Measurements from ENCODE around the gene BLOC1S5. TPM values are rescaled to one million over a fixed set of nuclear protein-coding genes. Genes with fewer than 3 reads are reported as not detected.

Gene BLOC1S5
- total RNA-seq: 10 to 100 TPM in 1 of 2 donors, 1 to 10 TPM in 1; 8.6 to 20.5 TPM
- 1 to 10 TPM; 3.5 to 4.6 TPM for polyA plus RNA-seq
- long read RNA-seq, donor 1, transcript BLOC1S5-202 (5 exons, 2,684 nt): major isoform, 8 of 10 reads
- long read RNA-seq, donor 1, partial matches to known transcripts: 0 of 10 reads
- long read RNA-seq, donor 1, other reads (novel, unspliced or antisense): 0 of 10 reads
- long read RNA-seq, donor 2, partial matches to known transcripts: 0 of 2 reads
- long read RNA-seq, donor 2, other reads (novel, unspliced or antisense): 0 of 2 reads
- long read RNA-seq, donor 3, transcript BLOC1S5-202 (5 exons, 2,684 nt): major isoform, 5 of 5 reads
- long read RNA-seq, donor 3, partial matches to known transcripts: 0 of 5 reads
- long read RNA-seq, donor 3, other reads (novel, unspliced or antisense): 0 of 5 reads
- long read RNA-seq, donor 4, transcript BLOC1S5-202 (5 exons, 2,684 nt): major isoform, 7 of 7 reads
- long read RNA-seq, donor 4, partial matches to known transcripts: 0 of 7 reads
- long read RNA-seq, donor 4, other reads (novel, unspliced or antisense): 0 of 7 reads
- long read RNA-seq, donor 5, transcript BLOC1S5-202 (5 exons, 2,684 nt): major isoform, 10 of 10 reads
- long read RNA-seq, donor 5, partial matches to known transcripts: 0 of 10 reads
- long read RNA-seq, donor 5, other reads (novel, unspliced or antisense): 0 of 10 reads

GRCh38 chr6:8063761-8064637 is at the start of gene BLOC1S5:
Gene BLOC1S5 (minus strand): TSS chr6:8064389. CDS start chr6:8064376, 13 bp downstream.
- DNase-seq: peak; percentile 99
- Histone ChIP-seq H3K27ac (ENCODE audit: low read depth in 1 of 2, low read length in 1 of 2) (peak within 1 kb of the TSS; percentile 86 to 87), H3K4me1 (ENCODE audit: control insufficient read depth in 5 of 5, insufficient read depth in 5 of 5, low read length in 5 of 5) (peaks cover 0 to 9% (median 0%) of the 10 kb centered on the region in 5 donors), H3K36me3 (ENCODE audit: control insufficient read depth in 4 of 4, insufficient read depth in 4 of 4, low read length in 4 of 4) (peaks cover 0 to 6% (median 3%) of the 10 kb centered on the region in 4 donors), H3K4me3 (peak within 1 kb of the TSS; percentile 95), H3K27me3 (ENCODE audit: control insufficient read depth in 3 of 3, insufficient read depth in 3 of 3, low read length in 2 of 3) (no peaks in the 10 kb centered on the region), H3K9ac (ENCODE audit: insufficient read depth in 1 of 2, low read length in 2 of 2) (peak within 1 kb of the TSS; percentile 75 to 82), H3K9me3 (ENCODE audit: control insufficient read depth in 4 of 4, insufficient read depth in 3 of 4, low read length in 3 of 4) (no peaks in the 10 kb centered on the region)
- no peak for TF ChIP-seq CTCF (IDR thresholded peaks at IDR 0.05; ENCODE audit: control extremely low read depth, extremely low read depth)
- peak; percentile 96 for ATAC-seq (ENCODE audit: insufficient read depth, low FRiP score)
- 0 to 1% methylated on average over 57 to 64 of the region's 64 CpGs for WGBS, 2 donors

- 67 to 78% methylated on average over 4 of the region's 4 CpGs for WGBS, 2 donors
Measured at GRCh38 chr6:8113131-8113654, 49.0 kb upstream of the BLOC1S5 start.

GRCh38 chr6:8110725-8111124 is 46.5 kb upstream of the BLOC1S5 start:
- no peaks in the 10 kb centered on the region for H3K27me3 ChIP-seq (ENCODE audit: control insufficient read depth in 3 of 3, insufficient read depth in 3 of 3, low read length in 2 of 3)
- H3K9me3 ChIP-seq (ENCODE audit: control insufficient read depth in 4 of 4, insufficient read depth in 3 of 4, low read length in 3 of 4): peaks cover 0 to 2% (median 0%) of the 10 kb centered on the region in 4 donors
- no peaks in the 10 kb centered on the region for H3K36me3 ChIP-seq (ENCODE audit: control insufficient read depth in 4 of 4, insufficient read depth in 4 of 4, low read length in 4 of 4)
- no peak for TF ChIP-seq CTCF (IDR thresholded peaks at IDR 0.05; ENCODE audit: control extremely low read depth, extremely low read depth)
- no peak overlapping the region for H3K9ac ChIP-seq (ENCODE audit: insufficient read depth in 1 of 2, low read length in 2 of 2)
- no peaks in the 10 kb centered on the region for H3K4me1 ChIP-seq (ENCODE audit: control insufficient read depth in 5 of 5, insufficient read depth in 5 of 5, low read length in 5 of 5)
- ATAC-seq (ENCODE audit: insufficient read depth, low FRiP score) (no peak), DNase-seq (no peak)
- H3K4me3 ChIP-seq: no peak overlapping the region
- no peak overlapping the region for H3K27ac ChIP-seq (ENCODE audit: low read depth in 1 of 2, low read length in 1 of 2)
- 67 to 100% methylated on average over 1 of the region's 1 CpG for WGBS, 2 donors

More at GRCh38 chr6:8113131-8113654, 49.0 kb upstream of the BLOC1S5 start:
- Histone ChIP-seq H3K36me3 (ENCODE audit: control insufficient read depth in 4 of 4, insufficient read depth in 4 of 4, low read length in 4 of 4) (no peaks in the 10 kb centered on the region), H3K4me1 (ENCODE audit: control insufficient read depth in 5 of 5, insufficient read depth in 5 of 5, low read length in 5 of 5) (no peaks in the 10 kb centered on the region), H3K9me3 (ENCODE audit: control insufficient read depth in 4 of 4, insufficient read depth in 3 of 4, low read length in 3 of 4) (peaks cover 0 to 3% (median 0%) of the 10 kb centered on the region in 4 donors), H3K27ac (ENCODE audit: low read depth in 1 of 2, low read length in 1 of 2) (no peak overlapping the region), H3K9ac (ENCODE audit: insufficient read depth in 1 of 2, low read length in 2 of 2) (no peak overlapping the region), H3K27me3 (ENCODE audit: control insufficient read depth in 3 of 3, insufficient read depth in 3 of 3, low read length in 2 of 3) (no peaks in the 10 kb centered on the region), H3K4me3 (no peak overlapping the region)
- ATAC-seq (ENCODE audit: insufficient read depth, low FRiP score): no peak
- TF ChIP-seq CTCF (IDR thresholded peaks at IDR 0.05; ENCODE audit: control extremely low read depth, extremely low read depth): no peak
- DNase-seq: no peak
